SU-DHL-6 (cell line): ENCODE measurements around the gene SAP30.

ENCODE experiments used
- EZH2phosphoT487 ChIP-seq: fragments of 200-600 bp; sonication (generic), shearing (Covaris generic); conservative IDR thresholded peaks from 2 replicates; pipeline ENCODE4 v1.6.1; 2018; ENCODE audit warnings: mild to moderate bottlenecking, antibody characterized with exemption, low read length, moderate library complexity, mixed read lengths
- TF ChIP-seq, protein P1 (sequence below): fragments of 200-600 bp; sonication (generic); IDR thresholded peaks from one replicate; pipeline ENCODE4 v1.5.1; 2017; ENCODE audit warnings: antibody characterized with exemption, mild to moderate bottlenecking, low read length, moderate library complexity; ENCODE audit not compliant: insufficient read depth, poor library complexity, severe bottlenecking

DNA sequence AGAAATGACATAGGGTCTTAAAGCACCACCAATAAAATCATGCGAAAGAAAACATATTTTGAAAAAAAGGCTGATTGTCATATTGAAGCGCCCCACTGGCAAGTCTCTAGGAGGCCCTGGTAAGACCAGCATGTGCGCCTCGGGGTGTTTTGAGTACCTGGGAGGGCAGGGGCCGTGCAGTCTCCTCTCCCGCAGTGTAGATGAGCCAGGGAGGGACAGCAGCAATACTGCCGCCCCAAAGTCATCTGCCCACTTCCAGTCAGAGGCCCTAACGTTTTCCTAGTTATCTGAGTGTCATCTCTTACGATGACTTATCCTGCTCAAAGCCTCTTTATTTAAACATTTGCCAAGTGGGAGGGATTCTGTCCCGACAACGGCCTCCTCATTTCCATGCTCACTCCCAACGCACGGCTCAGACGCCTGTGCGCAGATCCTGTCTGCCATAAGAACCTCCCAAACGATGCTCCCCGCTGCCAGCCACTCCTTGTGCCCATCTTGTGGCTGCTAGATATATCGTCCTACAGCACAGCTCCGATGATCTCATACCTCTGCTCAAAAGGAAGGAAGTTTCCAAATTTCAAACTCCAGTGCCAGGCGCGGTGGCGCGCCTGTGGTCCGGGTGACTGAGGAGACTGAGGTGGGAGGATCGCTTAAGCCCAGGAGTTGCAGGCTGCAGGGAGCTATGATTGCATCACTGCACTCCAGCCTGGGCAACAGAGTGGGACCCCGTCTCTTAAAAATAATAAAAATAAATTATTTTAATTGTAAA lies 45.3 kb downstream of the SAP30 start:
- TF ChIP-seq, protein P1, sequence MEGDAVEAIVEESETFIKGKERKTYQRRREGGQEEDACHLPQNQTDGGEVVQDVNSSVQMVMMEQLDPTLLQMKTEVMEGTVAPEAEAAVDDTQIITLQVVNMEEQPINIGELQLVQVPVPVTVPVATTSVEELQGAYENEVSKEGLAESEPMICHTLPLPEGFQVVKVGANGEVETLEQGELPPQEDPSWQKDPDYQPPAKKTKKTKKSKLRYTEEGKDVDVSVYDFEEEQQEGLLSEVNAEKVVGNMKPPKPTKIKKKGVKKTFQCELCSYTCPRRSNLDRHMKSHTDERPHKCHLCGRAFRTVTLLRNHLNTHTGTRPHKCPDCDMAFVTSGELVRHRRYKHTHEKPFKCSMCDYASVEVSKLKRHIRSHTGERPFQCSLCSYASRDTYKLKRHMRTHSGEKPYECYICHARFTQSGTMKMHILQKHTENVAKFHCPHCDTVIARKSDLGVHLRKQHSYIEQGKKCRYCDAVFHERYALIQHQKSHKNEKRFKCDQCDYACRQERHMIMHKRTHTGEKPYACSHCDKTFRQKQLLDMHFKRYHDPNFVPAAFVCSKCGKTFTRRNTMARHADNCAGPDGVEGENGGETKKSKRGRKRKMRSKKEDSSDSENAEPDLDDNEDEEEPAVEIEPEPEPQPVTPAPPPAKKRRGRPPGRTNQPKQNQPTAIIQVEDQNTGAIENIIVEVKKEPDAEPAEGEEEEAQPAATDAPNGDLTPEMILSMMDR, result no peak
- no peak for TF ChIP-seq EZH2phosphoT487
